Liver (tissue), 9 donors: ENCODE data around the gene OR2J1. TPM values are rescaled to one million over a fixed set of nuclear protein-coding genes. Genes with fewer than 3 reads are reported as not detected.

Source experiments
- DNase-seq: peaks from one replicate; pipeline ENCODE4 v3.0.0-alpha.2; 2017; ENCODE audit warnings: low spot score
- H3K27ac ChIP-seq, 2 donors: one replicate each; pipeline ENCODE4 v1.7.0; 2013; ENCODE audit warnings: inconsistent platforms in 2 of 2, low read length in 2 of 2, control low read depth in 1 of 2, low read depth in 1 of 2, mild to moderate bottlenecking in 1 of 2
- H3K27me3 ChIP-seq, 4 donors: one replicate each; pipeline versions ENCODE4 v1.6.1 to v1.7.0; 2013; ENCODE audit warnings: low read length in 3 of 4, inconsistent platforms in 1 of 4, mild to moderate bottlenecking in 1 of 4, moderate library complexity in 1 of 4; ENCODE audit not compliant: control insufficient read depth in 4 of 4, insufficient read depth in 4 of 4
- H3K36me3 ChIP-seq, 4 donors: one replicate each; pipeline versions ENCODE4 v1.6.1 to v1.7.0; 2013; ENCODE audit warnings: low read length in 3 of 4, mild to moderate bottlenecking in 3 of 4, low read depth in 1 of 4, moderate library complexity in 1 of 4; ENCODE audit not compliant: control insufficient read depth in 4 of 4, insufficient read depth in 3 of 4
- H3K4me1 ChIP-seq, 4 donors: one replicate each; pipeline versions ENCODE4 v1.6.1 to v1.7.0; 2013; ENCODE audit warnings: low read length in 3 of 4, mild to moderate bottlenecking in 3 of 4, moderate library complexity in 1 of 4; ENCODE audit not compliant: control insufficient read depth in 4 of 4, insufficient read depth in 4 of 4
- H3K4me3 ChIP-seq, 3 donors: one replicate each; pipeline versions ENCODE4 v1.6.1 to v1.7.0; 2013; ENCODE audit warnings: low read length in 3 of 3, control low read depth in 1 of 3, low read depth in 1 of 3, mild to moderate bottlenecking in 1 of 3
- H3K9ac ChIP-seq, 2 donors: one replicate each; pipeline ENCODE4 v1.7.0; 2013; ENCODE audit warnings: low read length in 2 of 2, mild to moderate bottlenecking in 2 of 2, moderate library complexity in 2 of 2, control low read depth in 1 of 2, low read depth in 1 of 2
- H3K9me3 ChIP-seq, 4 donors: one replicate each; pipeline versions ENCODE4 v1.6.1 to v1.7.0; 2013; ENCODE audit warnings: low read length in 3 of 4; ENCODE audit not compliant: control insufficient read depth in 4 of 4
- ATF3 ChIP-seq: IDR thresholded peaks from 2 replicates; pipeline ENCODE4 v1.6.1; 2016; ENCODE audit warnings: antibody characterized with exemption
- CTCF ChIP-seq: fragments of 150-350 bp; IDR thresholded peaks from 2 replicates; pipeline ENCODE4 v1.5.1; 2017; ENCODE audit warnings: improper control_type of control experiment, low read depth, low read length; ENCODE audit not compliant: missing input control
- EGR1 ChIP-seq, 2 donors: IDR thresholded peaks; 2 replicates each; pipeline ENCODE4 v1.6.1; 2016 to 2018; ENCODE audit warnings: antibody characterized with exemption in 2 of 2, low read depth in 2 of 2
- FOXA1 ChIP-seq: IDR thresholded peaks from 2 replicates; pipeline ENCODE4 v1.6.1; 2016; ENCODE audit warnings: antibody characterized with exemption
- FOXA2 ChIP-seq: IDR thresholded peaks from 2 replicates; pipeline ENCODE4 v1.6.1; 2016; ENCODE audit warnings: antibody characterized with exemption
- GABPA ChIP-seq, 2 donors: IDR thresholded peaks in 1 of 2; conservative IDR thresholded peaks in 1 of 2; 2 replicates each; pipeline ENCODE4 v1.6.1; 2016; ENCODE audit warnings: antibody characterized with exemption in 2 of 2, mild to moderate bottlenecking in 1 of 2, moderate library complexity in 1 of 2
- HNF4A ChIP-seq, 2 donors: conservative IDR thresholded peaks; 2 replicates each; pipeline ENCODE4 v1.6.1; 2016; ENCODE audit warnings: antibody characterized with exemption in 2 of 2, mild to moderate bottlenecking in 2 of 2
- HNF4G ChIP-seq: IDR thresholded peaks from 2 replicates; pipeline ENCODE4 v1.6.1; 2016; ENCODE audit warnings: antibody characterized with exemption
- JUND ChIP-seq, 2 donors: IDR thresholded peaks; 2 replicates each; pipeline ENCODE4 v1.6.1; 2016; ENCODE audit warnings: antibody characterized with exemption in 2 of 2
- MAX ChIP-seq: IDR thresholded peaks from 2 replicates; pipeline ENCODE4 v1.6.1; 2016; ENCODE audit warnings: antibody characterized with exemption
- NR2F2 ChIP-seq: IDR thresholded peaks from 2 replicates; pipeline ENCODE4 v1.6.1; 2016; ENCODE audit warnings: antibody characterized with exemption
- RAD21 ChIP-seq, 2 donors: IDR thresholded peaks; 2 replicates each; pipeline ENCODE4 v1.6.1; 2016; ENCODE audit warnings: antibody characterized with exemption in 2 of 2, mild to moderate bottlenecking in 2 of 2
- REST ChIP-seq: IDR thresholded peaks from 2 replicates; pipeline ENCODE4 v1.6.1; 2016; ENCODE audit warnings: antibody characterized with exemption, mild to moderate bottlenecking
- RXRA ChIP-seq, 2 donors: IDR thresholded peaks; 2 replicates each; pipeline ENCODE4 v1.6.1; 2017 to 2018; ENCODE audit warnings: antibody characterized with exemption in 2 of 2, mild to moderate bottlenecking in 1 of 2
- SP1 ChIP-seq: IDR thresholded peaks from 2 replicates; pipeline ENCODE4 v1.6.1; 2018; ENCODE audit warnings: antibody characterized with exemption, mild to moderate bottlenecking
- TAF1 ChIP-seq: conservative IDR thresholded peaks from 2 replicates; pipeline ENCODE4 v1.6.1; 2016; ENCODE audit warnings: antibody characterized with exemption, mild to moderate bottlenecking
- YY1 ChIP-seq: IDR thresholded peaks from 2 replicates; pipeline ENCODE4 v1.6.1; 2016; ENCODE audit warnings: antibody characterized with exemption, mild to moderate bottlenecking
- ZBTB33 ChIP-seq: IDR thresholded peaks from 2 replicates; pipeline ENCODE4 v1.6.1; 2016; ENCODE audit warnings: antibody characterized with exemption
- WGBS: extraction: QIAGEN DNeasy Blood & Tissue Kit; methylation state at CpG from one replicate; pipeline ENCODE4 v1.1.7; 2013; 5-methylcytosine and 5-hydroxymethylcytosine counted together
- polyA plus RNA-seq, 2 donors: library from polyadenylated mRNA; stranded (reverse) in 1 of 2; unstranded in 1 of 2; fragments of 200-250 nt in 1 of 2; fragments of >200 nt in 1 of 2; fragmentation: Nextera tagmentation in 1 of 2; extraction: Ambion mirVana in 1 of 2; gene quantifications; one replicate each; pipeline versions ENCODE4 v1.2.1 to v1.2.3, GENCODE V29; 2013 to 2015
- total RNA-seq, 2 donors: library from RNA; depleted of rRNA; stranded (reverse); fragments of >200 nt; gene quantifications; one replicate each; pipeline ENCODE4 v1.2.3, GENCODE V29; 2014
- donor health status: healthy.
- donor health status: healthy.
- donor health status: healthy.
- donor health status: healthy.
- donor health status: healthy.

The OR2J1 gene
- total RNA-seq (not detected), polyA plus RNA-seq (not detected)

- Histone ChIP-seq H3K27me3 (peaks cover 0 to 2% (median 0%) of the 10 kb centered on the region in 4 donors), H3K9ac (no peak within 1 kb of the TSS), H3K9me3 (no peaks in the 10 kb centered on the region), H3K4me1 (no peaks in the 10 kb centered on the region), H3K36me3 (no peaks in the 10 kb centered on the region), H3K27ac (no peak within 1 kb of the TSS), H3K4me3 (no peak within 1 kb of the TSS)
- 75% methylated on average over 3 of the region's 3 CpGs for WGBS
- TF ChIP-seq TAF1 (no peak), REST (no peak), NR2F2 (no peak), MAX (no peak), HNF4A (conservative IDR thresholded peaks at IDR 0.05) (no peak), SP1 (no peak), GABPA (IDR thresholded peaks at IDR 0.05 in 1 of 2, conservative IDR thresholded peaks at IDR 0.05 in 1 of 2) (no peak), ZBTB33 (no peak)
- no peak for DNase-seq
Measured at GRCh38 chr6:29099190-29099589, at the start of gene OR2J1. OR2J1 (plus strand) TSS chr6:29099490; CDS start chr6:29100943, 1,453 bp downstream.

- TF ChIP-seq CTCF (no peak), ZBTB33 (no peak), TAF1 (no peak), REST (no peak), ATF3 (no peak), RAD21 (IDR thresholded peaks at IDR 0.05) (no peak), HNF4A (conservative IDR thresholded peaks at IDR 0.05) (no peak), YY1 (no peak), RXRA (IDR thresholded peaks at IDR 0.05) (no peak), NR2F2 (no peak), FOXA1 (no peak), JUND (IDR thresholded peaks at IDR 0.05) (no peak), EGR1 (IDR thresholded peaks at IDR 0.05; ENCODE audit: low read depth in 2 of 2) (no peak), SP1 (no peak), MAX (no peak), FOXA2 (no peak), HNF4G (no peak), GABPA (IDR thresholded peaks at IDR 0.05 in 1 of 2, conservative IDR thresholded peaks at IDR 0.05 in 1 of 2) (no peak)
- no peak overlapping the region for H3K9ac ChIP-seq
- no peak overlapping the region for H3K4me3 ChIP-seq
- DNase-seq, result no peak
- peaks cover 0 to 3% (median 1%) of the 10 kb centered on the region in 4 donors for H3K27me3 ChIP-seq
- H3K27ac ChIP-seq, result no peak overlapping the region
- H3K4me1 ChIP-seq, result no peaks in the 10 kb centered on the region
- H3K36me3 ChIP-seq, result no peaks in the 10 kb centered on the region
- H3K9me3 ChIP-seq, result peaks cover 0 to 3% (median 1%) of the 10 kb centered on the region in 4 donors
- 78% methylated on average over 3 of the region's 3 CpGs for WGBS
Measured at GRCh38 chr6:29051680-29052079, 47.6 kb upstream of the OR2J1 start.
